DMS53 treated with DMSO at 0.1 percent for 48 hours (cell line): ENCODE results near the gene TOR1A.
A peak's percentile ranks its signal among the peaks of the same experiment; 100 is the strongest.
"Not testable (repeated sequence)": the region's sequence is repeated elsewhere in the genome, so short reads cannot be mapped to it uniquely, and the experiment has no call there.

Experiments
- DNase-seq: peaks from one replicate; lab custom pipeline; 2025; ENCODE audit not compliant: unreplicated experiment; lab: John Stamatoyannopoulos, UW

The TOR1A gene

GRCh38 chr9:129783516-129784361, 40.2 kb downstream of the TOR1A start:
- DNase-seq, result peak; percentile 68

GRCh38 chr9:129781981-129782380, 42.0 kb downstream of the TOR1A start:
- DNase-seq, result no peak

GRCh38 chr9:129781131-129781530, 42.8 kb downstream of the TOR1A start:
- no peak for DNase-seq

GRCh38 chr9:129779560-129780190, 44.3 kb downstream of the TOR1A start:
- no peak for DNase-seq

- DNase-seq, result no peak
Measured at GRCh38 chr9:129778469-129778868, 45.5 kb downstream of the TOR1A start.

GRCh38 chr9:129777769-129778130, 46.2 kb downstream of the TOR1A start:
- no peak for DNase-seq

GRCh38 chr9:129776938-129777768, 46.8 kb downstream of the TOR1A start:
- DNase-seq, result peak; percentile 85

- DNase-seq, result no peak
Measured at GRCh38 chr9:129776566-129776937, 47.4 kb downstream of the TOR1A start.

- not testable (repeated sequence) for DNase-seq
Measured at GRCh38 chr9:129776096-129776495, 47.8 kb downstream of the TOR1A start.

GRCh38 chr9:129775448-129775798, 48.5 kb downstream of the TOR1A start:
- no peak for DNase-seq

GRCh38 chr9:129774791-129775447, 49.0 kb downstream of the TOR1A start:
- no peak for DNase-seq

GRCh38 chr9:129773262-129774048, 50.5 kb downstream of the TOR1A start:
- no peak for DNase-seq

GRCh38 chr9:129770741-129771140, 53.2 kb downstream of the TOR1A start:
- no peak for DNase-seq

GRCh38 chr9:129769669-129770068, 54.3 kb downstream of the TOR1A start:
- DNase-seq, result no peak

GRCh38 chr9:129768486-129768885, 55.5 kb downstream of the TOR1A start:
- no peak for DNase-seq

- no peak for DNase-seq
Measured at GRCh38 chr9:129765764-129766317, 58.1 kb downstream of the TOR1A start.

GRCh38 chr9:129762985-129763926, 60.7 kb downstream of the TOR1A start:
- no peak for DNase-seq
